GM19397 (cell line): Measurements from ENCODE around the gene NOC2L.

Experiments used
- ATAC-seq: cut with Tn5 transposase; IDR thresholded peaks from one replicate; pipeline ENCODE4 v1.9.1; 2021; ENCODE audit warnings: mild to moderate bottlenecking, moderate library complexity; ENCODE audit not compliant: unreplicated experiment

The NOC2L gene

DNA sequence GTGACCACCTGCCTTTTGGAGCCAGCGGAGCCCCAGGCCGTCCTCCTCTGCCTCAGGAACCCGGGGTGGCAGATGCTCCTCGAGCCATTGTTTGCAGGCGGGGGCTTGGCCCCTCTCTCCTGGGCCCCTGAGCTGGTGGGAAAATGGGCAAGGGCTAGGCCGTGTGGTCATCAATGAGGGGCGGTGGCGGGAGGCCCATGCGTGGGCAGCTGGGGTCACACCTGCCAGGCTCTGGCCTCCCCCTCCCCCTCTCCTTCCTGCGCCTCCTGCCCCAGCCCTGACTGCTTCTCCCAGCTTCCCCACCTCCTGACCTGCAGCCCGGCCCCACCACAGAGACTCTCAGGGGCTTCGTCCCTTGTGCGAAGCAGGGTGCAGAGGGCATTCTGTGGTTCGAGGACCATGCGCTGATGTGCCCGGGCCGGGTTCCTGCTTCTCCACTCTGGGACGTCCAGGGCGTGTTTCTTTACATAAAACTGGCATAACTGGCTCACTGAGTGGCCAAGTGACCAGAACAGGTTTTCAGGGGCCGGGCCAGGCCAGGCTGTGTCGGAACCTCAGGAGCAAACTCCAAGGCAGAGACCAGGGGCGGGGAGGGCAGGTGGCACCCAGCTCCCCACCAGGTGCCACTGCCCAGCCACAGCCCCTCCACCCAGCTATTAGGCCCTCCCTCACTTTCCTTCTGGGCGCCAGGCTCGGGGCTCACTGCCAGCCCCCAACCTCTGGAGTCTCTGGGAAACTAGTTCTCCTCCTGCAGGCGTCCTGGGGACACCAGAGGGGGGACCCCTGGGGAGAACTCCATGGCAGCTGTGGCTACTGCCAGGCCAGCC, 26.1 kb downstream of the NOC2L start:
- no peak for ATAC-seq

DNA sequence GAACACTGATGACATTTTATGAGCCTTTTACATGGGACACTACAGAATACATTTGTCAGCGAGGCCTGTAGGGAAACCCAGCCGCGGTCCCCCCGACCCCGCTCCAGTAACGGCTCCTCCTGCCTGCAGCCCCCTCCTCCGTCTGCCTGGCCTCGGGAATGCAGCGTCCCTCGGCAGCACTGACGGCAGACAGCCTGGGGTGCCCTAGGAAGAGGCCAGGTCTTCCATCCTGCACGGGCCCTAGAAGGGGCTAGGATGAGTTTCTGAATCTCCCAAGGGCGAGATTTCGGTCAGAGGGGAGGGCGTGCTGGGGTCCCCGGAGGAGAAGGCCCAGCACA, 26.9 kb downstream of the NOC2L start:
- ATAC-seq, result no peak

- no peak for ATAC-seq
Observed at GRCh38 chr1:931380-932172, 27.5 kb downstream of the NOC2L start.

GRCh38 chr1:930633-931138, 28.4 kb downstream of the NOC2L start:
- ATAC-seq, result no peak

- ATAC-seq, result no peak
Observed at GRCh38 chr1:929712-930632, 29.1 kb downstream of the NOC2L start.

DNA sequence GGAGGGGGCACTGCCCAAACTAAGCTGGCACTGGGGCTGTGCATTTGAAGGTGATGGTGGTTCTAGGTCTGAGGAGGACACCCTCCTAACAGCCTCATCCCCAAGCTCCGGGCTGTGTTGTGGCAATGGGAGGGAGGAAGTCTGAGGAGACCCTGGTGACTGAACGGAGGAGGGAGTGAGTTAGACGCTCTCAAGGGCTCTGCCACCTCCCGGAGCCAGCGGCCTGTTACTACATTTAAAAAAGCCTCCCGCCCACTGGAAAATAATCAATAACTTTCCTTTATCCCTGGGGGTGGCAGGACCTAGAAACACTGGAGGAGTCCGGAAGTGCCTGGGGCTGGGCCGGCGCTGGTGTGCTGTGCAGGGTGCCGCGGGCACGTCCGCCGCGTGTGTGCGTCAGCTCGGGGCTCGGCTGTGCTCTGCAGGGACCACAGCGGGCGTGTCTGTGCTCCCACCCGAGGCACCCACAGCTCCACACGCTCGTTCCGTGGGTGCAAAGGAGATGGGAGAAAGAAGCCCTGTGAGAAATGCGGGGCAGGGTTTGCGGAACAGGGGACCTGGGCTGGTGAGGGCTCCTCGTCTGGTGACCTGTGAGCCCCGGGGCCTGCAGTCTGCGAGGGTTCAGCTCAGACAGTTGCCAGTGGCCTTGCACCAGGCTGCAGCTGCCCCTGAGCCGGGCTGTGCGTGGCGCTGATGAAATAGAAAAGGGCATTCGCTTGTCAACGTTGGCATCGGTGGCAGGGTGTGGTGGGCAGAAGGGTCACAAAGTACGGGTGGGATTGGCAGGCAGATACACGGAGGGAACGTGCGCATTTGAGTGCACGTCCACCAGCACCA, 30.0 kb downstream of the NOC2L start:
- ATAC-seq, result no peak

GRCh38 chr1:927748-928147, 31.3 kb downstream of the NOC2L start:
- ATAC-seq, result no peak

GRCh38 chr1:927234-927633, 31.8 kb downstream of the NOC2L start:
- no peak for ATAC-seq

- ATAC-seq, result no peak
Observed at GRCh38 chr1:925561-926421, 33.3 kb downstream of the NOC2L start.

- no peak for ATAC-seq
Observed at GRCh38 chr1:924656-925560, 34.1 kb downstream of the NOC2L start.

GRCh38 chr1:923991-924655, 34.9 kb downstream of the NOC2L start:
- no peak for ATAC-seq

GRCh38 chr1:923131-923990, 35.7 kb downstream of the NOC2L start, which contains the start of gene SAMD11:
TSS of gene SAMD11 (plus strand) at chr1:923923. CDS start at chr1:924432, 509 bp downstream.
- ATAC-seq, result no peak

- no peak for ATAC-seq
Observed at GRCh38 chr1:921011-921837, 37.8 kb downstream of the NOC2L start.

DNA sequence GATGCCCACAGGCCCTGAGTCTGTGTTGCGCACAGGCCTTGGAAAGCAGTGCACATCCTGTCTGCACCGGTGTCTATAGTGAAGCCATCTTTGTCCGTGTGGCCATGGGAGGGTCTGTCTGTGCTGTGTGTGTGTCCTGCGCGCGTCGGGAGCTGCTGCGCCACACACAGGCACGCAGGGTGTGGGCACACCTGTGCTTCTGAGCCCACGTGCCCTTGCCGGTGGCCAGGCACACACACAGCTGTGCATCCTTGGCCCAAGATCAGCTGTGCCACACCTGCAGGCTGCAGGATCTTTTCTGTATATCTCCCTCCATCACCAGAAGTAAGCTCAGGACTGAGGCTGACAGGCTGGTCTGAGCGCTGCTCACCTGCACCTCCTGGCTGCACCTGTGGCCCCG, 38.5 kb downstream of the NOC2L start:
- no peak for ATAC-seq

- no peak for ATAC-seq
Observed at GRCh38 chr1:920010-920409, 39.0 kb downstream of the NOC2L start.
